ENCODE results near the gene WBP2.
"Not testable (repeated sequence)": the region's sequence is repeated elsewhere in the genome, so short reads cannot be mapped to it uniquely, and the experiment has no call there.

Gene WBP2

GRCh38 chr17:75817571-75817970 lies 37.6 kb downstream of the WBP2 start:
- DNase-seq (ENCODE audit: low read depth in 2 of 3, low spot score in 1 of 3), result no peak

- DNase-seq (ENCODE audit: low read depth in 2 of 3, low spot score in 1 of 3), result no peak
Observed at GRCh38 chr17:75816693-75817092, 38.4 kb downstream of the WBP2 start.

- DNase-seq (ENCODE audit: low read depth in 2 of 3, low spot score in 1 of 3), result no peak
Observed at GRCh38 chr17:75815399-75815798, 39.7 kb downstream of the WBP2 start.

- DNase-seq (ENCODE audit: low read depth in 2 of 3, low spot score in 1 of 3), result no peak
Observed at GRCh38 chr17:75814900-75815373, 40.2 kb downstream of the WBP2 start.

- DNase-seq (ENCODE audit: low read depth in 2 of 3, low spot score in 1 of 3), result no peak
Observed at GRCh38 chr17:75814021-75814395, 41.1 kb downstream of the WBP2 start.

GRCh38 chr17:75813081-75814020 lies 41.8 kb downstream of the WBP2 start:
- no peak for DNase-seq (ENCODE audit: low read depth in 2 of 3, low spot score in 1 of 3)

- DNase-seq (ENCODE audit: low read depth in 2 of 3, low spot score in 1 of 3), result no peak
Observed at GRCh38 chr17:75812096-75813013, 42.8 kb downstream of the WBP2 start.

- no peak for DNase-seq (ENCODE audit: low read depth in 2 of 3, low spot score in 1 of 3)
Observed at GRCh38 chr17:75811174-75811573, 44.0 kb downstream of the WBP2 start.

GRCh38 chr17:75810756-75811155 lies 44.4 kb downstream of the WBP2 start:
- not testable (repeated sequence) for DNase-seq (ENCODE audit: low read depth in 2 of 3, low spot score in 1 of 3)

GRCh38 chr17:75810216-75810615 lies 44.9 kb downstream of the WBP2 start:
- DNase-seq (ENCODE audit: low read depth in 2 of 3, low spot score in 1 of 3), result no peak

GRCh38 chr17:75809631-75810111 lies 45.5 kb downstream of the WBP2 start:
- no peak for DNase-seq (ENCODE audit: low read depth in 2 of 3, low spot score in 1 of 3)

GRCh38 chr17:75808905-75809621 lies 46.1 kb downstream of the WBP2 start:
- DNase-seq (ENCODE audit: low read depth in 2 of 3, low spot score in 1 of 3), result no peak

GRCh38 chr17:75808549-75808904 lies 46.6 kb downstream of the WBP2 start:
- no peak for DNase-seq (ENCODE audit: low read depth in 2 of 3, low spot score in 1 of 3)

- no peak for DNase-seq (ENCODE audit: low read depth in 2 of 3, low spot score in 1 of 3)
Observed at GRCh38 chr17:75807861-75808260, 47.3 kb downstream of the WBP2 start.

GRCh38 chr17:75806822-75807500 lies 48.2 kb downstream of the WBP2 start:
- no peak for DNase-seq (ENCODE audit: low read depth in 2 of 3, low spot score in 1 of 3)

- no peak for DNase-seq (ENCODE audit: low read depth in 2 of 3, low spot score in 1 of 3)
Observed at GRCh38 chr17:75803883-75804282, 51.3 kb downstream of the WBP2 start.

- DNase-seq (ENCODE audit: low read depth in 2 of 3, low spot score in 1 of 3), result no peak
Observed at GRCh38 chr17:75799402-75799801, 55.7 kb downstream of the WBP2 start.

GRCh38 chr17:75795820-75796607 lies 59.1 kb downstream of the WBP2 start:
- no peak for DNase-seq (ENCODE audit: low read depth in 2 of 3, low spot score in 1 of 3)
